Adipocyte (in vitro differentiated cells): ENCODE data around the gene THUMPD1.
A peak's percentile ranks its signal among the peaks of the same experiment; 100 is the strongest.

Source experiments
- DNase-seq: peaks from one replicate; pipeline ENCODE4 v3.0.0-alpha.2; 2015; ENCODE audit warnings: low read depth
- H3K27me3 ChIP-seq: replicated peaks from 2 replicates; pipeline ENCODE4 v1.7.0; 2013; ENCODE audit warnings: mild to moderate bottlenecking, low read length, moderate library complexity; ENCODE audit not compliant: control insufficient read depth, insufficient read depth
- H3K36me3 ChIP-seq: 2 replicates; pipeline ENCODE4 v1.7.0; 2013; ENCODE audit warnings: low read length, mild to moderate bottlenecking, moderate library complexity; ENCODE audit not compliant: control insufficient read depth, insufficient read depth, severe bottlenecking
- H3K4me1 ChIP-seq: 2 replicates; pipeline ENCODE4 v1.7.0; 2013; ENCODE audit warnings: mild to moderate bottlenecking, low read length, moderate library complexity; ENCODE audit not compliant: control insufficient read depth, insufficient read depth
- H3K4me3 ChIP-seq: 2 replicates; pipeline ENCODE4 v1.7.0; 2013; ENCODE audit warnings: mild to moderate bottlenecking, low read length, moderate library complexity
- H3K9ac ChIP-seq: 2 replicates; pipeline ENCODE4 v1.7.0; 2013; ENCODE audit warnings: mild to moderate bottlenecking, low read length, moderate library complexity
- H3K9me3 ChIP-seq: 2 replicates; pipeline ENCODE4 v1.7.0; 2013; ENCODE audit warnings: mild to moderate bottlenecking, low read length, moderate library complexity; ENCODE audit not compliant: control insufficient read depth

THUMPD1 gene

DNA sequence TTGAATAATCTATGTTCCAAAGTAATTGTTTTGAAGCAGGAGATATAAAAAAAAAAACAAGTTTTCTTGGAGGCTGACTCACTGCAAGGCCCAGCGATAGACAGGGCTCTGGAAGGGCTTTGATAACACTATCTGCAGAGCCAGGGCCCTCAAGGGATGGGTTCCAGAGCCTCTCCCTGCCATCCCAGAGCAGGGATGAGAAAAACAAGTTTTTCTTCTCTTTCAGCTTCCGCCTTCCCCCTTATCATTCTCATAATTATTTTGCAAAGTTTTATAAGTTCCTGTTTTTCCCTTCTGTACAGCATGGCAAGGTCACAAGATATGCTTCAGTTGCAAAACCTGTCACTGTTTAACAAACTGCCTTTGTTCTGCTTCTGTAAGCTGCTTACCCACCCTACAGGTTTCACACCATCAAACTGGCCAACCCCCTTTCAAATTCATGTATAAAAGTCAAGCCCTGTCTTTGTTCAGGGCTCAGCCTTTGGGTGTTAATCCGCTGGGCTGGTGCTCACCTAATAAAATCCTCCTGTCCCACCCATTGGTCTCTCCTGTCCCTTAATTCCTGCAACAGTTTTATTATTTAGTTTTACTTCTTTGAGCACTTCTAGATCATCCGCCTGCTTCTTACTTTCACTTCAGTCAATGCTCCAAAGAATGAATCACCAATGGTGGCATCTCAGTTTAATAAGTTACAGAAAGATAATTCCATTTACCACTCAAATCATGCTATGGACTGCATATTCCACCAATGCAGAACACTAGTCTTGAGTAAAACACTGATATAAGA is 5.6 kb upstream of the THUMPD1 start:
- no peak overlapping the region for H3K4me3 ChIP-seq
- no peaks in the 10 kb centered on the region for H3K4me1 ChIP-seq
- H3K9ac ChIP-seq, result no peak overlapping the region
- no peak for DNase-seq
- H3K9me3 ChIP-seq, result peaks cover 7% of the 10 kb centered on the region
- H3K36me3 ChIP-seq, result no peaks in the 10 kb centered on the region
- H3K27me3 ChIP-seq, result no peaks in the 10 kb centered on the region

- Histone ChIP-seq H3K4me3 (no peak overlapping the region), H3K9me3 (peaks cover 7% of the 10 kb centered on the region), H3K4me1 (peaks cover 3% of the 10 kb centered on the region), H3K36me3 (no peaks in the 10 kb centered on the region), H3K27me3 (no peaks in the 10 kb centered on the region), H3K9ac (no peak overlapping the region)
- no peak for DNase-seq
Observed at GRCh38 chr16:20746461-20746860, 4.8 kb upstream of the THUMPD1 start.

- Histone ChIP-seq H3K4me1 (peaks cover 10% of the 10 kb centered on the region), H3K9ac (no peak overlapping the region), H3K4me3 (no peak overlapping the region), H3K27me3 (no peaks in the 10 kb centered on the region), H3K9me3 (peaks cover 7% of the 10 kb centered on the region), H3K36me3 (no peaks in the 10 kb centered on the region)
- DNase-seq, result no peak
Observed at GRCh38 chr16:20744922-20745440, 3.4 kb upstream of the THUMPD1 start.

GRCh38 chr16:20743591-20743990 is 2.0 kb upstream of the THUMPD1 start:
- H3K27me3 ChIP-seq, result no peaks in the 10 kb centered on the region
- peaks cover 13% of the 10 kb centered on the region for H3K4me1 ChIP-seq
- DNase-seq, result no peak
- H3K4me3 ChIP-seq, result no peak overlapping the region
- no peak overlapping the region for H3K9ac ChIP-seq
- H3K9me3 ChIP-seq, result peaks cover 7% of the 10 kb centered on the region
- peaks cover 4% of the 10 kb centered on the region for H3K36me3 ChIP-seq

- H3K4me1 ChIP-seq, result peaks cover 21% of the 10 kb centered on the region
- peak; percentile 94 for DNase-seq
- peaks cover 29% of the 10 kb centered on the region for H3K36me3 ChIP-seq
- no peaks in the 10 kb centered on the region for H3K27me3 ChIP-seq
- peak overlapping the region; percentile 99 for H3K9ac ChIP-seq
- peak overlapping the region; percentile 100 for H3K4me3 ChIP-seq
- H3K9me3 ChIP-seq, result no peaks in the 10 kb centered on the region
Observed at GRCh38 chr16:20740901-20741521, 607 bp downstream of the THUMPD1 start.

GRCh38 chr16:20740007-20740883 is 1.4 kb downstream of the THUMPD1 start:
- Histone ChIP-seq H3K4me3 (peak overlapping the region; percentile 100), H3K27me3 (no peaks in the 10 kb centered on the region), H3K36me3 (peaks cover 37% of the 10 kb centered on the region), H3K9ac (peak overlapping the region; percentile 99), H3K4me1 (peaks cover 28% of the 10 kb centered on the region), H3K9me3 (no peaks in the 10 kb centered on the region)
- peak; percentile 36 for DNase-seq

GRCh38 chr16:20735490-20735889 is 6.1 kb downstream of the THUMPD1 start:
- H3K4me3 ChIP-seq, result no peak overlapping the region
- peaks cover 51% of the 10 kb centered on the region for H3K36me3 ChIP-seq
- no peaks in the 10 kb centered on the region for H3K27me3 ChIP-seq
- H3K9ac ChIP-seq, result no peak overlapping the region
- H3K9me3 ChIP-seq, result no peaks in the 10 kb centered on the region
- peaks cover 24% of the 10 kb centered on the region for H3K4me1 ChIP-seq
- no peak for DNase-seq

GRCh38 chr16:20734782-20735181 is 6.8 kb downstream of the THUMPD1 start:
- Histone ChIP-seq H3K9me3 (no peaks in the 10 kb centered on the region), H3K9ac (no peak overlapping the region), H3K36me3 (peaks cover 54% of the 10 kb centered on the region), H3K27me3 (no peaks in the 10 kb centered on the region), H3K4me1 (peaks cover 17% of the 10 kb centered on the region), H3K4me3 (no peak overlapping the region)
- no peak for DNase-seq

GRCh38 chr16:20734056-20734455 is 7.6 kb downstream of the THUMPD1 start:
- H3K4me3 ChIP-seq, result no peak overlapping the region
- no peak for DNase-seq
- peaks cover 54% of the 10 kb centered on the region for H3K36me3 ChIP-seq
- H3K27me3 ChIP-seq, result no peaks in the 10 kb centered on the region
- no peak overlapping the region for H3K9ac ChIP-seq
- H3K4me1 ChIP-seq, result peaks cover 16% of the 10 kb centered on the region
- H3K9me3 ChIP-seq, result no peaks in the 10 kb centered on the region

GRCh38 chr16:20729141-20729540 is 12.5 kb downstream of the THUMPD1 start:
- H3K36me3 ChIP-seq, result peaks cover 8% of the 10 kb centered on the region
- no peaks in the 10 kb centered on the region for H3K9me3 ChIP-seq
- DNase-seq, result no peak
- no peaks in the 10 kb centered on the region for H3K27me3 ChIP-seq
- no peak overlapping the region for H3K4me3 ChIP-seq
- H3K4me1 ChIP-seq, result no peaks in the 10 kb centered on the region
- no peak overlapping the region for H3K9ac ChIP-seq

GRCh38 chr16:20727181-20727580 is 14.4 kb downstream of the THUMPD1 start:
- no peaks in the 10 kb centered on the region for H3K9me3 ChIP-seq
- no peak overlapping the region for H3K4me3 ChIP-seq
- no peaks in the 10 kb centered on the region for H3K27me3 ChIP-seq
- no peak for DNase-seq
- no peak overlapping the region for H3K9ac ChIP-seq
- no peaks in the 10 kb centered on the region for H3K4me1 ChIP-seq
- peaks cover 3% of the 10 kb centered on the region for H3K36me3 ChIP-seq
